ENCODE data around the gene CYP2R1.

CYP2R1 gene

GRCh38 chr11:14905104-14906033, 13.3 kb upstream of the CYP2R1 start:
- no peak for TF ChIP-seq ZFX (IDR thresholded peaks at IDR 0.05)
- TF ChIP-seq, protein P1, sequence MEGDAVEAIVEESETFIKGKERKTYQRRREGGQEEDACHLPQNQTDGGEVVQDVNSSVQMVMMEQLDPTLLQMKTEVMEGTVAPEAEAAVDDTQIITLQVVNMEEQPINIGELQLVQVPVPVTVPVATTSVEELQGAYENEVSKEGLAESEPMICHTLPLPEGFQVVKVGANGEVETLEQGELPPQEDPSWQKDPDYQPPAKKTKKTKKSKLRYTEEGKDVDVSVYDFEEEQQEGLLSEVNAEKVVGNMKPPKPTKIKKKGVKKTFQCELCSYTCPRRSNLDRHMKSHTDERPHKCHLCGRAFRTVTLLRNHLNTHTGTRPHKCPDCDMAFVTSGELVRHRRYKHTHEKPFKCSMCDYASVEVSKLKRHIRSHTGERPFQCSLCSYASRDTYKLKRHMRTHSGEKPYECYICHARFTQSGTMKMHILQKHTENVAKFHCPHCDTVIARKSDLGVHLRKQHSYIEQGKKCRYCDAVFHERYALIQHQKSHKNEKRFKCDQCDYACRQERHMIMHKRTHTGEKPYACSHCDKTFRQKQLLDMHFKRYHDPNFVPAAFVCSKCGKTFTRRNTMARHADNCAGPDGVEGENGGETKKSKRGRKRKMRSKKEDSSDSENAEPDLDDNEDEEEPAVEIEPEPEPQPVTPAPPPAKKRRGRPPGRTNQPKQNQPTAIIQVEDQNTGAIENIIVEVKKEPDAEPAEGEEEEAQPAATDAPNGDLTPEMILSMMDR (conservative IDR thresholded peaks at IDR 0.05), result peak; percentile 52
- no peak overlapping the region for H3K27ac ChIP-seq

DNA sequence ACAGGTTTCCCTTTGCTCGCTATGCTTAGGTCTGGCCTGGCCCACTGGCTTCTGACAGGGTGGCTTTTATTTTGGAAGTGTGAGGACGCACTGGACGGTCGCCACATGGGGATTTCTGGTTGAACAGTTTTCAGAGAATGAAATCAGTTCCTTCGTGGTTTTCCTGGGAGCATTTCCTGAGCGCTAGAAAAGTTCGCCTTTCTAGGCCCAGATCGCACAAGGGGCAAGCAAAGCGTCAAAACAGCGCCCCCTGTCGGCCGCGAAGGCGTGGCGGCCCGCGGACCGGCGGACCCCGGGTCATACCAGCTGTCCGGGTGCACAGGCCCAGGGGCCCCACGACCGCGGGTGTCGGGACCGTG, 12.7 kb upstream of the CYP2R1 start:
- no peak for TF ChIP-seq ZFX (IDR thresholded peaks at IDR 0.05)
- TF ChIP-seq, protein P1 (conservative IDR thresholded peaks at IDR 0.05), result peak; percentile 80
- no peak overlapping the region for H3K27ac ChIP-seq

DNA sequence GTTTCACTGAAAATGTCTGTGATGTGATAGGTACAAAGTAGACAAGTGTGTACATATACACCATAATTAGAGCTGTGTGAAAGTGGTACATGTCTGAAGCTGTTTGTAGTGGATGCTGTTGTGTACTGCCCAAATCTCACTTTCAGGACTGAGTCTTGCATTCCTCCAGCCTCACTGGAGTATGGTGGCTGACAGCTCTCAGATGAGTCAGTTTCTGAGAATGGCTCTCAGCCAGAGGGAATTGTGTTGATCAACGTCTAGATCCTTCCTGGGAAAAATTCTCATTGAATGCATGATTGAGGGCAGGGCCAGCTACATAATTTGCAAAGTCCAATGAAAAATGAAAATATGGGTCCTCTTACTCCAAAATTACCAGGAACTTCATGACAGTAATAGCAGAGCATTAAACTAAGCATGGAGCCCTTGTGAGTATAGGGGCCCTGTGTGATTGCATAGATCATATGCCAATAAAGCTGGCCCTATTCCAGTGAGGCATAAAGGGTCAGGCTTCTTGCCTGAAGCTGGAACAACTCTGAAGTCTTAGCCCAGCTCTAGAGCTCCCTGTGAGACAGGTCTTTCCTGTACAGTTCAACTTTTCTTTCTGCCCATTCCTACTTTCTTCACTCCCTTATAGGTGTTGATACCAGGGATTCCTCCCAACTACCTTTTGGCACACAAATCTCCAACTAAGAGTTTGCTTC, 10.8 kb upstream of the CYP2R1 start:
- TF ChIP-seq, protein P1 (conservative IDR thresholded peaks at IDR 0.05), result no peak
- TF ChIP-seq ZFX (IDR thresholded peaks at IDR 0.05), result no peak
- no peak overlapping the region for H3K27ac ChIP-seq

GRCh38 chr11:14898906-14899305, 6.9 kb upstream of the CYP2R1 start:
- no peak overlapping the region for H3K27ac ChIP-seq
- TF ChIP-seq, protein P1 (conservative IDR thresholded peaks at IDR 0.05), result no peak
- no peak for TF ChIP-seq ZFX (IDR thresholded peaks at IDR 0.05)

DNA sequence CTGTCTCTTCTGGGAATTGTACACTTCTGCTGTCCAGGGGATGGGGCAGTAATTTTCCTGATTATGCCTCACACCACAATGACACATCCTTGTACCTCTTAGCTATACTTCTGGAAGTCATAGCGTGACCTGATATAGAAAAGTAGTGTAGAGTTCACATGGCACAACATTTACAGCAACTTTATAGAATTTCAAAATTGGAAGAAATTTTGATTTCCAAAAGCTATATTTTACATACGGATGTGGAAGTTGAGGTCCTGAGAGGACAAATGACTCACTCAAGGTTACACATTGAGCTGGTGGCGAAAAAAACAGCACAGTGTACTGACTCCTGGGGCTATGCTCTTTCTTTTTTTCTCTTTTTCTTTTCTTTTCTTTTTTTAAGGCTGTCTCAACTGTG, 6.3 kb upstream of the CYP2R1 start:
- no peak overlapping the region for H3K27ac ChIP-seq
- no peak for TF ChIP-seq ZFX (IDR thresholded peaks at IDR 0.05)
- TF ChIP-seq, protein P1 (conservative IDR thresholded peaks at IDR 0.05), result no peak

- H3K27ac ChIP-seq, result no peak overlapping the region
- TF ChIP-seq, protein P1 (conservative IDR thresholded peaks at IDR 0.05), result no peak
- TF ChIP-seq ZFX (IDR thresholded peaks at IDR 0.05), result no peak
Observed at GRCh38 chr11:14894657-14895598, 2.9 kb upstream of the CYP2R1 start.

Data from C4-2B (cell line).